Measurements from ENCODE around the gene ANKRD62.

The ANKRD62 gene

GRCh38 chr18:12093520-12094257, at the start of gene ANKRD62:
TSS of gene ANKRD62 (plus strand) at chr18:12093843. CDS start at chr18:12094018, 175 bp downstream.
- Histone ChIP-seq H3K27ac (no peak within 1 kb of the TSS), H3K4me2 (ENCODE audit: low read length) (no peak within 1 kb of the TSS), H3K9ac (no peak within 1 kb of the TSS), H3K4me1 (no peaks in the 10 kb centered on the region), H3K36me3 (ENCODE audit: control insufficient read depth, insufficient read depth, low read length) (no peaks in the 10 kb centered on the region), H3K27me3 (ENCODE audit: control insufficient read depth, insufficient read depth, low read length) (no peaks in the 10 kb centered on the region), H3K79me2 (no peaks in the 10 kb centered on the region), H3K4me3 (ENCODE audit: low read depth, low read length) (no peak within 1 kb of the TSS), H2AFZ (no peak within 1 kb of the TSS), H3K9me3 (ENCODE audit: control insufficient read depth, low read length) (no peaks in the 10 kb centered on the region)
- TF ChIP-seq, protein P1, sequence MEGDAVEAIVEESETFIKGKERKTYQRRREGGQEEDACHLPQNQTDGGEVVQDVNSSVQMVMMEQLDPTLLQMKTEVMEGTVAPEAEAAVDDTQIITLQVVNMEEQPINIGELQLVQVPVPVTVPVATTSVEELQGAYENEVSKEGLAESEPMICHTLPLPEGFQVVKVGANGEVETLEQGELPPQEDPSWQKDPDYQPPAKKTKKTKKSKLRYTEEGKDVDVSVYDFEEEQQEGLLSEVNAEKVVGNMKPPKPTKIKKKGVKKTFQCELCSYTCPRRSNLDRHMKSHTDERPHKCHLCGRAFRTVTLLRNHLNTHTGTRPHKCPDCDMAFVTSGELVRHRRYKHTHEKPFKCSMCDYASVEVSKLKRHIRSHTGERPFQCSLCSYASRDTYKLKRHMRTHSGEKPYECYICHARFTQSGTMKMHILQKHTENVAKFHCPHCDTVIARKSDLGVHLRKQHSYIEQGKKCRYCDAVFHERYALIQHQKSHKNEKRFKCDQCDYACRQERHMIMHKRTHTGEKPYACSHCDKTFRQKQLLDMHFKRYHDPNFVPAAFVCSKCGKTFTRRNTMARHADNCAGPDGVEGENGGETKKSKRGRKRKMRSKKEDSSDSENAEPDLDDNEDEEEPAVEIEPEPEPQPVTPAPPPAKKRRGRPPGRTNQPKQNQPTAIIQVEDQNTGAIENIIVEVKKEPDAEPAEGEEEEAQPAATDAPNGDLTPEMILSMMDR (IDR thresholded peaks at IDR 0.05), result no peak

DNA sequence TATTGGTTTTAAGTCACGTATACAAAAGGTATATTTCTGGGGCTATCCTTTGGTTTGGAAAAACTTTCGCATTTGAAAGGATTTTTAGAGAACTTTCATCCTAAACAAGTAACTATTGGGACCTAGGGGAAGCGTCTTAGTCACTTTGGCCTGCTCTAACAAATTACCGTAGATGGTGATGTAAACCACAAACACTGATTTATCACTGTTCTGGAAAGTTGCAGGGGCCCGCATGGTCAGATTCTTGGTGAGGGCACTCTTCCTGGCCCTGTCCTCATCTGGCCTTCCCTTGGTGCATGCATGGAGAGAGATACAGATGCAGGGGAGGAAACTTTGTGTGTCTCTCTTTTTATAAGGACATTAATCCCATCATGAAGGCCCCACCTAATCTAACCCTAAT, 49.1 kb upstream of the ANKRD62 start:
- Histone ChIP-seq H3K36me3 (ENCODE audit: control insufficient read depth, insufficient read depth, low read length) (no peaks in the 10 kb centered on the region), H3K4me1 (no peaks in the 10 kb centered on the region), H3K9ac (no peak overlapping the region), H3K9me3 (ENCODE audit: control insufficient read depth, low read length) (no peaks in the 10 kb centered on the region), H2AFZ (no peak overlapping the region), H3K27ac (no peak overlapping the region), H3K79me2 (no peaks in the 10 kb centered on the region), H3K27me3 (ENCODE audit: control insufficient read depth, insufficient read depth, low read length) (no peaks in the 10 kb centered on the region), H3K4me2 (ENCODE audit: low read length) (no peak overlapping the region), H3K4me3 (ENCODE audit: low read depth, low read length) (no peak overlapping the region)
- TF ChIP-seq, protein P1 (IDR thresholded peaks at IDR 0.05), result no peak

DNA sequence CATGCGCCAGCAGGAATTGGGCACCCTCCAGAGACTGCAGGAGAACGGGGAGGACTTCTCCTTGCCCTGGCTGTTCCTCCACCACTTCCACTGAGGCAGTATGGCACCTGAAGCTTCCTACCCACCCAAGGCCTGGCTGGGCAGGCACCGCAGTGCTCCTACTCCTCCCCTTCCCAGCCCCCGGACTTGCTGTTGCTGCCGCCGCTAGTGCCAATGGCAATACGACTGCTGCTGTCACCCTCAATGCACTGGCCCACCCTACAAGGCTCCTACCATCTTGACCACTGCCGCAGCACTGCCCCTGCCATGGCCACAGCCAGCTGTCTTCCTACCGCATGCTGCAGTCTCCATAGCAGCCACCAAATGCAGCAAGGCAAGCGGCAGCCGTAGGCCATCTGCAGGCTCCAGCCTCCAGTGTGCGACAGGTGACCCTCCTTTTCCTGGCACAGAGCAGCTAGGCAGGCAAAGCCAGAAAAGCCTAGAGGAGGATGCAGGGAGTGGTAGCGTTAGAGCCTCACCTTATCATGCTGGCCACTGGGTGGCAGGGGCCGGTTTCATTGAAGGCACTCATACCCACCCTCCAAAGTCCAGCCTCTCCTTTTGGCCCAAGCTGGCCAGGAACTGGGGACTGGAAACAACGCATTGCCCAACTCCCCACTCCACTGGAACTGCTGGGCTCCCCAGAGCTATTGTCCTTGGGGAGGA, 47.4 kb upstream of the ANKRD62 start:
- Histone ChIP-seq H3K27ac (no peak overlapping the region), H3K36me3 (ENCODE audit: control insufficient read depth, insufficient read depth, low read length) (no peaks in the 10 kb centered on the region), H3K27me3 (ENCODE audit: control insufficient read depth, insufficient read depth, low read length) (no peaks in the 10 kb centered on the region), H3K9ac (no peak overlapping the region), H3K79me2 (no peaks in the 10 kb centered on the region), H3K4me2 (ENCODE audit: low read length) (no peak overlapping the region), H3K4me3 (ENCODE audit: low read depth, low read length) (no peak overlapping the region), H2AFZ (no peak overlapping the region), H3K4me1 (no peaks in the 10 kb centered on the region), H3K9me3 (ENCODE audit: control insufficient read depth, low read length) (no peaks in the 10 kb centered on the region)
- TF ChIP-seq, protein P1 (IDR thresholded peaks at IDR 0.05), result no peak

GRCh38 chr18:12046751-12047335, 46.8 kb upstream of the ANKRD62 start:
- Histone ChIP-seq H3K79me2 (no peaks in the 10 kb centered on the region), H3K4me3 (ENCODE audit: low read depth, low read length) (no peak overlapping the region), H3K9me3 (ENCODE audit: control insufficient read depth, low read length) (no peaks in the 10 kb centered on the region), H3K9ac (no peak overlapping the region), H3K4me2 (ENCODE audit: low read length) (no peak overlapping the region), H3K36me3 (ENCODE audit: control insufficient read depth, insufficient read depth, low read length) (no peaks in the 10 kb centered on the region), H3K27ac (no peak overlapping the region), H3K4me1 (no peaks in the 10 kb centered on the region), H3K27me3 (ENCODE audit: control insufficient read depth, insufficient read depth, low read length) (no peaks in the 10 kb centered on the region), H2AFZ (no peak overlapping the region)
- TF ChIP-seq, protein P1 (IDR thresholded peaks at IDR 0.05), result no peak
